Cardiac muscle cell (in vitro differentiated cells and primary cell): ENCODE results near the gene ARHGEF28. TPM values are rescaled to one million over a fixed set of nuclear protein-coding genes. Genes with fewer than 3 reads are reported as not detected.

ENCODE experiments used
- DNase-seq, 2 donors: peaks; one replicate each; pipeline versions ENCODE4 v3.0.0 to v3.0.0-alpha.2; 2010 to 2017; ENCODE audit warnings: low read depth in 1 of 2, low spot score in 1 of 2
- H3K27ac ChIP-seq: fragments of 200-600 bp; sonication (generic); 2 replicates; pipeline ENCODE4 v1.5.1; 2016
- H3K27me3 ChIP-seq: fragments of 200-600 bp; sonication (generic); 2 replicates; pipeline ENCODE4 v1.6.0; 2016; ENCODE audit warnings: control low read depth
- H3K36me3 ChIP-seq: fragments of 200-600 bp; sonication (generic); 2 replicates; pipeline ENCODE4 v1.5.1; 2016; ENCODE audit warnings: control low read depth
- H3K4me1 ChIP-seq: fragments of 200-600 bp; sonication (generic); 2 replicates; pipeline ENCODE4 v1.8.1; 2017; ENCODE audit warnings: low read depth, mild to moderate bottlenecking, mixed run types
- H3K4me3 ChIP-seq: fragments of 200-600 bp; sonication (generic); 2 replicates; pipeline ENCODE4 v1.5.1; 2016; ENCODE audit warnings: mild to moderate bottlenecking
- H3K9me3 ChIP-seq: fragments of 200-600 bp; sonication (generic); 2 replicates; pipeline ENCODE4 v1.5.1; 2017; ENCODE audit warnings: low read depth, mild to moderate bottlenecking, control low read depth
- polyA plus RNA-seq: library from polyadenylated mRNA; unstranded; fragments of >200 nt; fragmentation: Nextera tagmentation; extraction: Ambion mirVana; gene quantifications from 2 replicates; pipeline ENCODE4 v1.2.1, GENCODE V29; 2016
- total RNA-seq: library from RNA; depleted of rRNA; stranded (reverse); fragments of >200 nt; gene quantifications from 2 replicates; pipeline ENCODE4 v1.2.3, GENCODE V29; 2016
- TF ChIP-seq, protein P1 (sequence below): IDR thresholded peaks from 2 replicates; pipeline ENCODE4 v1.5.1; 2012; ENCODE audit warnings: low read depth, mild to moderate bottlenecking, low read length

The ARHGEF28 gene
- total RNA-seq (0.11 and 0.30 TPM in 2 replicates), polyA plus RNA-seq (not detected in 2 replicates)

- peaks cover 97% of the 10 kb centered on the region for H3K27me3 ChIP-seq
- peak; percentile 52 to 66 for DNase-seq
- H3K4me1 ChIP-seq = peaks cover 4% of the 10 kb centered on the region
- no peaks in the 10 kb centered on the region for H3K36me3 ChIP-seq
- no peaks in the 10 kb centered on the region for H3K9me3 ChIP-seq
- TF ChIP-seq, protein P1, sequence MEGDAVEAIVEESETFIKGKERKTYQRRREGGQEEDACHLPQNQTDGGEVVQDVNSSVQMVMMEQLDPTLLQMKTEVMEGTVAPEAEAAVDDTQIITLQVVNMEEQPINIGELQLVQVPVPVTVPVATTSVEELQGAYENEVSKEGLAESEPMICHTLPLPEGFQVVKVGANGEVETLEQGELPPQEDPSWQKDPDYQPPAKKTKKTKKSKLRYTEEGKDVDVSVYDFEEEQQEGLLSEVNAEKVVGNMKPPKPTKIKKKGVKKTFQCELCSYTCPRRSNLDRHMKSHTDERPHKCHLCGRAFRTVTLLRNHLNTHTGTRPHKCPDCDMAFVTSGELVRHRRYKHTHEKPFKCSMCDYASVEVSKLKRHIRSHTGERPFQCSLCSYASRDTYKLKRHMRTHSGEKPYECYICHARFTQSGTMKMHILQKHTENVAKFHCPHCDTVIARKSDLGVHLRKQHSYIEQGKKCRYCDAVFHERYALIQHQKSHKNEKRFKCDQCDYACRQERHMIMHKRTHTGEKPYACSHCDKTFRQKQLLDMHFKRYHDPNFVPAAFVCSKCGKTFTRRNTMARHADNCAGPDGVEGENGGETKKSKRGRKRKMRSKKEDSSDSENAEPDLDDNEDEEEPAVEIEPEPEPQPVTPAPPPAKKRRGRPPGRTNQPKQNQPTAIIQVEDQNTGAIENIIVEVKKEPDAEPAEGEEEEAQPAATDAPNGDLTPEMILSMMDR = no peak
- H3K4me3 ChIP-seq = peak within 1 kb of the TSS; percentile 41
- H3K27ac ChIP-seq = no peak within 1 kb of the TSS
Measured at GRCh38 chr5:73625944-73626811, at the start of gene ARHGEF28. Gene ARHGEF28 (plus strand): TSS chr5:73626196. CDS start chr5:73684852, 58,656 bp downstream.

- no peak overlapping the region for H3K4me3 ChIP-seq
- H3K27ac ChIP-seq = no peak overlapping the region
- H3K27me3 ChIP-seq = no peaks in the 10 kb centered on the region
- TF ChIP-seq, protein P1 = no peak
- H3K4me1 ChIP-seq = no peaks in the 10 kb centered on the region
- H3K36me3 ChIP-seq = peaks cover 19% of the 10 kb centered on the region
- H3K9me3 ChIP-seq = no peaks in the 10 kb centered on the region
- DNase-seq = no peak
Measured at GRCh38 chr5:73582285-73583145, 43.5 kb upstream of the ARHGEF28 start.

DNA sequence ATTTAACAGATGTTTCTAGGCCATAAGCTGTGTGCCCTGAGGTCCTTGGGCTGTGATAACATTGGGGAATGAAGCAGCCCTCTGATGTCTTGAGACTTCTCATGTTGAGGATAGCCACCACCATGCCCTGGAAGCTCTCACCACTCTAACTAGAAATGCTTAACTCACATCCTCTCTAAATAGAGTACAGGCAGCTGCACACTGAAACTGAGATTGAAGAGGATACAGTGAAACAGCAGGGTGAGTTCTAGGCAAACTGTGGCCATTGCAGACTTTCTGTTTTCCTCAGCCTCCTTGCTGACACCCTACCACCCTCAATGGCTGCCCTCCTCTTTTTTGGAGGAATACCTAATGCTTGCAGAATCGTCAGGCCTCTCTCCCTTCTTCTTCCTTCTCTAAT is 38.1 kb upstream of the ARHGEF28 start:
- no peaks in the 10 kb centered on the region for H3K36me3 ChIP-seq
- TF ChIP-seq, protein P1 = no peak
- no peaks in the 10 kb centered on the region for H3K9me3 ChIP-seq
- DNase-seq = no peak
- H3K4me3 ChIP-seq = no peak overlapping the region
- no peaks in the 10 kb centered on the region for H3K27me3 ChIP-seq
- no peak overlapping the region for H3K27ac ChIP-seq
- H3K4me1 ChIP-seq = no peaks in the 10 kb centered on the region

DNA sequence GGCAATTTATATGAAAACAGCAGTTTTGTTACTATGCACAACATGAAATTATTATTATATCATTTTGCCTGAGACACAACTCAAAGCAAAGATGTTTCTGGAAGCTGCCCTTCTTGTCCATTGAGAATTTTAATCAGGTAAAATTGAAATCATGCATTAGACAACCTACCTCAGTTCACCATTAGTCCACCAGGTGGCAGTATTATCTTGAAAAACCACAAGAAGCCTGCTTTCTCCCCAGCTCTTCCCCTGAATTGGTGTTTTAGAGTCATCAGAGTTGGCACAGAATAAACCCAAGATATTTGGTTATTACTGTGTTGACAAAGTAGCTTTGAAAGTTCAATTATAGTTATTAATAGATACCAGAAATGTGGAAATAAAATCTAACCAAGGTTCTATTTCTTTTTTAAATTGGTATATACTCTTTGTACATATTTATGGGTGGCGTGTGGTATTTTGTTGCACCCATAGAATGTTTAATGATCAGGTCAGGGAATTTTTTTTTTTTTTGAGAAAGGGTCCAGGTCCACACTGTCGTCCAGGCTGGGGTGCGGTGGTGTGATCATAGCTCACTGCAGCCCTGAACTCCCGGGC is 34.8 kb upstream of the ARHGEF28 start:
- H3K36me3 ChIP-seq = no peaks in the 10 kb centered on the region
- no peaks in the 10 kb centered on the region for H3K27me3 ChIP-seq
- TF ChIP-seq, protein P1 = peak; percentile 62
- no peak overlapping the region for H3K27ac ChIP-seq
- no peaks in the 10 kb centered on the region for H3K4me1 ChIP-seq
- peak; percentile 79 to 91 for DNase-seq
- H3K9me3 ChIP-seq = no peaks in the 10 kb centered on the region
- no peak overlapping the region for H3K4me3 ChIP-seq
